GM23248 (cell line): ENCODE measurements around the gene GRAP2.

Source experiments
- EZH2 ChIP-seq: fragments of 200-600 bp; sonication (generic); IDR thresholded peaks from 2 replicates; pipeline ENCODE4 v1.6.1; 2018; ENCODE audit warnings: antibody characterized with exemption, mild to moderate bottlenecking; ENCODE audit not compliant: insufficient read depth, poor library complexity, severe bottlenecking
- EZH2phosphoT487 ChIP-seq: fragments of 200-600 bp; sonication (generic); IDR thresholded peaks from 2 replicates; pipeline ENCODE4 v1.6.1; 2018; ENCODE audit warnings: antibody characterized with exemption, moderate library complexity, mild to moderate bottlenecking, low read depth; ENCODE audit not compliant: insufficient read depth

DNA sequence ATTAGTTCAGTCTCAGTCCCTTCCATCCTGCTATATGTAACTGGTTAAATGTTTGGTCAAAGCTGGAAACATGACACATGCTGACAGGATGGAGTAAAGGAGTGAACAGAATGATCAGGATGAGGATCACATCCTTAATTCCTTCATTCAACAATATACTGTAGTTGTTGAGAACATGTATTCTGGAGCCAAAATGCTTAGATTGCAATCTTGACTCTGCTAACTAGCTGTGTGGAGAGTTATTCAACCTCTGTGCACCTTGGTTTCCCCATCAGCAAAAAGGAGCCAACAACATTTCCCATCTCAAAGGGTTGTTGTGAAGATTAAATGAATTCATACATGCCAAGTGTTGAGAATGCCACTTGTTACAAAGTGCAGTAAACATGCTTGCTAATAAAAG, 20.2 kb upstream of the GRAP2 start:
- TF ChIP-seq EZH2 (no peak), EZH2phosphoT487 (no peak)
